ENCODE results near the gene B3GNT5.

B3GNT5 gene

DNA sequence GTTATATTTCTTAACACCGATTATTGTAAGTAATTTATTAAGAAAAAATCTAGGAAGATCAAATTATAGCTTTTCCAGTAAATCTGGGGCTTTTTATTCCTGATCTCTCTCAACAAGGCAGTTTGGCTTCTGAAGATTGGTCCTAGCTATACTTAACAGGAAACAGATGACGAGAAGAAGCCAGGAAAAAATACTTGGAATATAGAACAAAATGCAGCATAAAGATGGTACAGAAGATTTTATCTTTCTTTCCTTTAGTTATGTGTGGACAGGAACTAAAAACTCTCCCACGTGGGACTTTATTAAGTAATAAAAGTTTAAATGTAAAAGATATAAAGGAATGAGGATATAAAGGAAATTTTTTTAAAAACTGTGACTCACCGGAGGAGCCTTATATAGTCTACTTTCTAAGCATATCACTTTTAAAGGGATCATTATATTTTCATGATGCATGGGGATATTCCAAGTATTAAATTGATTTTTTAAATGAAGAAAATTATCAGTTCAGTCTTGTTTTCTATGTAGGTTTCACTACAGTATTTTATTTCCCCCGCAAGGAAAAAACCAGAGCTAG is 8.2 kb downstream of the B3GNT5 start:
- ChIA-PET CTCF (no interaction called here), POLR2A (no interaction called here)
- Histone ChIP-seq H3K27ac (ENCODE audit: extremely low read depth, low read depth, low read length) (no peak overlapping the region), H3K4me3 (ENCODE audit: low read depth, low read length) (no peak overlapping the region), H3K36me3 (ENCODE audit: control insufficient read depth in 2 of 2, insufficient read depth in 1 of 2, low read length in 2 of 2) (no peaks in the 10 kb centered on the region), H3K4me1 (ENCODE audit: control insufficient read depth, insufficient read depth, low read length) (no peaks in the 10 kb centered on the region), H3K9me3 (ENCODE audit: control insufficient read depth, insufficient read depth, low read depth, low read length) (no peaks in the 10 kb centered on the region)
- TF ChIP-seq, protein P1, sequence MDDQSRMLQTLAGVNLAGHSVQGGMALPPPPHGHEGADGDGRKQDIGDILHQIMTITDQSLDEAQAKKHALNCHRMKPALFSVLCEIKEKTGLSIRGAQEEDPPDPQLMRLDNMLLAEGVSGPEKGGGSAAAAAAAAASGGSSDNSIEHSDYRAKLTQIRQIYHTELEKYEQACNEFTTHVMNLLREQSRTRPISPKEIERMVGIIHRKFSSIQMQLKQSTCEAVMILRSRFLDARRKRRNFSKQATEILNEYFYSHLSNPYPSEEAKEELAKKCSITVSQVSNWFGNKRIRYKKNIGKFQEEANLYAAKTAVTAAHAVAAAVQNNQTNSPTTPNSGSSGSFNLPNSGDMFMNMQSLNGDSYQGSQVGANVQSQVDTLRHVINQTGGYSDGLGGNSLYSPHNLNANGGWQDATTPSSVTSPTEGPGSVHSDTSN (CRISPR knock-in tag; IDR thresholded peaks at IDR 0.05), result no peak
- TF ChIP-seq, protein P2, sequence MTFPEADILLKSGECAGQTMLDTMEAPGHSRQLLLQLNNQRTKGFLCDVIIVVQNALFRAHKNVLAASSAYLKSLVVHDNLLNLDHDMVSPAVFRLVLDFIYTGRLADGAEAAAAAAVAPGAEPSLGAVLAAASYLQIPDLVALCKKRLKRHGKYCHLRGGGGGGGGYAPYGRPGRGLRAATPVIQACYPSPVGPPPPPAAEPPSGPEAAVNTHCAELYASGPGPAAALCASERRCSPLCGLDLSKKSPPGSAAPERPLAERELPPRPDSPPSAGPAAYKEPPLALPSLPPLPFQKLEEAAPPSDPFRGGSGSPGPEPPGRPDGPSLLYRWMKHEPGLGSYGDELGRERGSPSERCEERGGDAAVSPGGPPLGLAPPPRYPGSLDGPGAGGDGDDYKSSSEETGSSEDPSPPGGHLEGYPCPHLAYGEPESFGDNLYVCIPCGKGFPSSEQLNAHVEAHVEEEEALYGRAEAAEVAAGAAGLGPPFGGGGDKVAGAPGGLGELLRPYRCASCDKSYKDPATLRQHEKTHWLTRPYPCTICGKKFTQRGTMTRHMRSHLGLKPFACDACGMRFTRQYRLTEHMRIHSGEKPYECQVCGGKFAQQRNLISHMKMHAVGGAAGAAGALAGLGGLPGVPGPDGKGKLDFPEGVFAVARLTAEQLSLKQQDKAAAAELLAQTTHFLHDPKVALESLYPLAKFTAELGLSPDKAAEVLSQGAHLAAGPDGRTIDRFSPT (tag by site-specific recombination; IDR thresholded peaks at IDR 0.05), result no peak
- TF ChIP-seq, protein P3, sequence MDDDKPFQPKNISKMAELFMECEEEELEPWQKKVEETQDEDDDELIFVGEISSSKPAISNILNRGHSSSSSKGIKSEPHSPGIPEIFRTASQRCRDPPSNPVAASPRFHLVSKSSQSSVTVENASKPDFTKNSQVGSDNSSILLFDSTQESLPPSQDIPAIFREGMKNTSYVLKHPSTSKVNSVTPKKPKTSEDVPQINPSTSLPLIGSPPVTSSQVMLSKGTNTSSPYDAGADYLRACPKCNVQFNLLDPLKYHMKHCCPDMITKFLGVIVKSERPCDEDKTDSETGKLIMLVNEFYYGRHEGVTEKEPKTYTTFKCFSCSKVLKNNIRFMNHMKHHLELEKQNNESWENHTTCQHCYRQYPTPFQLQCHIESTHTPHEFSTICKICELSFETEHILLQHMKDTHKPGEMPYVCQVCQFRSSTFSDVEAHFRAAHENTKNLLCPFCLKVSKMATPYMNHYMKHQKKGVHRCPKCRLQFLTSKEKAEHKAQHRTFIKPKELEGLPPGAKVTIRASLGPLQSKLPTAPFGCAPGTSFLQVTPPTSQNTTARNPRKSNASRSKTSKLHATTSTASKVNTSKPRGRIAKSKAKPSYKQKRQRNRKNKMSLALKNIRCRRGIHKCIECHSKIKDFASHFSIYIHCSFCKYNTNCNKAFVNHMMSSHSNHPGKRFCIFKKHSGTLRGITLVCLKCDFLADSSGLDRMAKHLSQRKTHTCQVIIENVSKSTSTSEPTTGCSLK (tag by site-specific recombination; IDR thresholded peaks at IDR 0.05), result no peak
- no peak for TF ChIP-seq IKZF3 (tag by site-specific recombination; IDR thresholded peaks at IDR 0.05)

DNA sequence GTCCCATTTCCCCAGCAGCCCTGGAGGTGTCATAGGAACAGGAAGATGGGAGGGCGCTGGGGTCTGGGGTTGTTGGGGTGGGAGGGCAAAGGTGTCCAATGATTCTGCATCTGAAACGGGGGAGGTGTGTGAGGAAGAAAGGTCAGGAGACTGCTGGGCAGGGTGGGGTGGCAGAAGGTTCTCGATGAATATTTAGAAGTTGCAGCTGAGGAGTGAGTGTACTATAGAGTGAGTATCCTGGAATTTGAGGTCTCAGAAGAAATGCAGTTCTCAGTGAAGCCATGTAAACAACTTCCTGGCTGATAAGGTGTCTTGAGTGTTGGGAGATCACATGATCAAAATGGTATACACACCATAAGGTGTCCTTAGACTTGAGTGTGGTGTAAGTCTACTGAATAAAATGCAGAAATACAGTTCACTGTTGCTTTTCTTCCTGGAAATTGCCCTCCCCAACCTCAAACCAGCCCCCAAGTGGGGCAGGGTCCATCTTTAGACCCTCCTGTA is 9.9 kb downstream of the B3GNT5 start:
- Histone ChIP-seq H3K27ac (ENCODE audit: extremely low read depth, low read depth, low read length) (no peak overlapping the region), H3K4me3 (ENCODE audit: low read depth, low read length) (no peak overlapping the region), H3K4me1 (ENCODE audit: control insufficient read depth, insufficient read depth, low read length) (no peaks in the 10 kb centered on the region), H3K36me3 (ENCODE audit: control insufficient read depth in 2 of 2, insufficient read depth in 1 of 2, low read length in 2 of 2) (no peaks in the 10 kb centered on the region), H3K9me3 (ENCODE audit: control insufficient read depth, insufficient read depth, low read depth, low read length) (no peaks in the 10 kb centered on the region)
- CTCF ChIA-PET, result no interaction called here
- POLR2A ChIA-PET, result no interaction called here
- TF ChIP-seq ZNF561 (tag by site-specific recombination; IDR thresholded peaks at IDR 0.05; ENCODE audit: borderline replicate concordance), result no peak
- TF ChIP-seq, protein P4, sequence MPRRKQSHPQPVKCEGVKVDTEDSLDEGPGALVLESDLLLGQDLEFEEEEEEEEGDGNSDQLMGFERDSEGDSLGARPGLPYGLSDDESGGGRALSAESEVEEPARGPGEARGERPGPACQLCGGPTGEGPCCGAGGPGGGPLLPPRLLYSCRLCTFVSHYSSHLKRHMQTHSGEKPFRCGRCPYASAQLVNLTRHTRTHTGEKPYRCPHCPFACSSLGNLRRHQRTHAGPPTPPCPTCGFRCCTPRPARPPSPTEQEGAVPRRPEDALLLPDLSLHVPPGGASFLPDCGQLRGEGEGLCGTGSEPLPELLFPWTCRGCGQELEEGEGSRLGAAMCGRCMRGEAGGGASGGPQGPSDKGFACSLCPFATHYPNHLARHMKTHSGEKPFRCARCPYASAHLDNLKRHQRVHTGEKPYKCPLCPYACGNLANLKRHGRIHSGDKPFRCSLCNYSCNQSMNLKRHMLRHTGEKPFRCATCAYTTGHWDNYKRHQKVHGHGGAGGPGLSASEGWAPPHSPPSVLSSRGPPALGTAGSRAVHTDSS (tag by site-specific recombination; IDR thresholded peaks at IDR 0.05), result no peak
- no peak for TF ChIP-seq ZFP3 (tag by site-specific recombination; IDR thresholded peaks at IDR 0.05; ENCODE audit: low read depth)
- TF ChIP-seq ZNF677 (tag by site-specific recombination; IDR thresholded peaks at IDR 0.05), result no peak
- no peak for TF ChIP-seq ZNF274 (IDR thresholded peaks at IDR 0.05; ENCODE audit: low read length)
- TF ChIP-seq ZNF274 (tag by site-specific recombination; IDR thresholded peaks at IDR 0.05; ENCODE audit: borderline replicate concordance), result no peak
- TF ChIP-seq ZNF610 (tag by site-specific recombination; IDR thresholded peaks at IDR 0.05; ENCODE audit: borderline replicate concordance), result no peak
- TF ChIP-seq ZNF266 (tag by site-specific recombination; IDR thresholded peaks at IDR 0.05; ENCODE audit: low read depth), result no peak
- TF ChIP-seq ZBTB21 (tag by site-specific recombination; IDR thresholded peaks at IDR 0.05), result no peak
- TF ChIP-seq, protein P5, sequence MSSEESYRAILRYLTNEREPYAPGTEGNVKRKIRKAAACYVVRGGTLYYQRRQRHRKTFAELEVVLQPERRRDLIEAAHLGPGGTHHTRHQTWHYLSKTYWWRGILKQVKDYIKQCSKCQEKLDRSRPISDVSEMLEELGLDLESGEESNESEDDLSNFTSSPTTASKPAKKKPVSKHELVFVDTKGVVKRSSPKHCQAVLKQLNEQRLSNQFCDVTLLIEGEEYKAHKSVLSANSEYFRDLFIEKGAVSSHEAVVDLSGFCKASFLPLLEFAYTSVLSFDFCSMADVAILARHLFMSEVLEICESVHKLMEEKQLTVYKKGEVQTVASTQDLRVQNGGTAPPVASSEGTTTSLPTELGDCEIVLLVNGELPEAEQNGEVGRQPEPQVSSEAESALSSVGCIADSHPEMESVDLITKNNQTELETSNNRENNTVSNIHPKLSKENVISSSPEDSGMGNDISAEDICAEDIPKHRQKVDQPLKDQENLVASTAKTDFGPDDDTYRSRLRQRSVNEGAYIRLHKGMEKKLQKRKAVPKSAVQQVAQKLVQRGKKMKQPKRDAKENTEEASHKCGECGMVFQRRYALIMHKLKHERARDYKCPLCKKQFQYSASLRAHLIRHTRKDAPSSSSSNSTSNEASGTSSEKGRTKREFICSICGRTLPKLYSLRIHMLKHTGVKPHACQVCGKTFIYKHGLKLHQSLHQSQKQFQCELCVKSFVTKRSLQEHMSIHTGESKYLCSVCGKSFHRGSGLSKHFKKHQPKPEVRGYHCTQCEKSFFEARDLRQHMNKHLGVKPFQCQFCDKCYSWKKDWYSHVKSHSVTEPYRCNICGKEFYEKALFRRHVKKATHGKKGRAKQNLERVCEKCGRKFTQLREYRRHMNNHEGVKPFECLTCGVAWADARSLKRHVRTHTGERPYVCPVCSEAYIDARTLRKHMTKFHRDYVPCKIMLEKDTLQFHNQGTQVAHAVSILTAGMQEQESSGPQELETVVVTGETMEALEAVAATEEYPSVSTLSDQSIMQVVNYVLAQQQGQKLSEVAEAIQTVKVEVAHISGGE (tag by site-specific recombination; conservative IDR thresholded peaks at IDR 0.05; ENCODE audit: low read depth), result no peak
- no peak for TF ChIP-seq ZNF23 (tag by site-specific recombination; IDR thresholded peaks at IDR 0.05; ENCODE audit: borderline replicate concordance)
- TF ChIP-seq ZNF416 (tag by site-specific recombination; IDR thresholded peaks at IDR 0.05), result no peak
- TF ChIP-seq, protein P6, sequence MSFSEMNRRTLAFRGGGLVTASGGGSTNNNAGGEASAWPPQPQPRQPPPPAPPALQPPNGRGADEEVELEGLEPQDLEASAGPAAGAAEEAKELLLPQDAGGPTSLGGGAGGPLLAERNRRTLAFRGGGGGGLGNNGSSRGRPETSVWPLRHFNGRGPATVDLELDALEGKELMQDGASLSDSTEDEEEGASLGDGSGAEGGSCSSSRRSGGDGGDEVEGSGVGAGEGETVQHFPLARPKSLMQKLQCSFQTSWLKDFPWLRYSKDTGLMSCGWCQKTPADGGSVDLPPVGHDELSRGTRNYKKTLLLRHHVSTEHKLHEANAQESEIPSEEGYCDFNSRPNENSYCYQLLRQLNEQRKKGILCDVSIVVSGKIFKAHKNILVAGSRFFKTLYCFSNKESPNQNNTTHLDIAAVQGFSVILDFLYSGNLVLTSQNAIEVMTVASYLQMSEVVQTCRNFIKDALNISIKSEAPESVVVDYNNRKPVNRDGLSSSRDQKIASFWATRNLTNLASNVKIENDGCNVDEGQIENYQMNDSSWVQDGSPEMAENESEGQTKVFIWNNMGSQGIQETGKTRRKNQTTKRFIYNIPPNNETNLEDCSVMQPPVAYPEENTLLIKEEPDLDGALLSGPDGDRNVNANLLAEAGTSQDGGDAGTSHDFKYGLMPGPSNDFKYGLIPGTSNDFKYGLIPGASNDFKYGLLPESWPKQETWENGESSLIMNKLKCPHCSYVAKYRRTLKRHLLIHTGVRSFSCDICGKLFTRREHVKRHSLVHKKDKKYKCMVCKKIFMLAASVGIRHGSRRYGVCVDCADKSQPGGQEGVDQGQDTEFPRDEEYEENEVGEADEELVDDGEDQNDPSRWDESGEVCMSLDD (tag by site-specific recombination; IDR thresholded peaks at IDR 0.05), result no peak
- TF ChIP-seq, protein P7, sequence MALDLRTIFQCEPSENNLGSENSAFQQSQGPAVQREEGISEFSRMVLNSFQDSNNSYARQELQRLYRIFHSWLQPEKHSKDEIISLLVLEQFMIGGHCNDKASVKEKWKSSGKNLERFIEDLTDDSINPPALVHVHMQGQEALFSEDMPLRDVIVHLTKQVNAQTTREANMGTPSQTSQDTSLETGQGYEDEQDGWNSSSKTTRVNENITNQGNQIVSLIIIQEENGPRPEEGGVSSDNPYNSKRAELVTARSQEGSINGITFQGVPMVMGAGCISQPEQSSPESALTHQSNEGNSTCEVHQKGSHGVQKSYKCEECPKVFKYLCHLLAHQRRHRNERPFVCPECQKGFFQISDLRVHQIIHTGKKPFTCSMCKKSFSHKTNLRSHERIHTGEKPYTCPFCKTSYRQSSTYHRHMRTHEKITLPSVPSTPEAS (tag by site-specific recombination; IDR thresholded peaks at IDR 0.05), result no peak
- TF ChIP-seq ZNF324 (tag by site-specific recombination; IDR thresholded peaks at IDR 0.05), result no peak

Measured in HEK293 (cell line).